Measurements from ENCODE around the gene FNDC3B.

Gene FNDC3B

GRCh38 chr3:172213200-172213599 is 173.8 kb downstream of the FNDC3B start:
- Histone ChIP-seq H3K4me1 (ENCODE audit: control insufficient read depth in 5 of 5, insufficient read depth in 5 of 5, low read length in 5 of 5) (peaks cover 0 to 38% (median 23%) of the 10 kb centered on the region in 5 donors), H3K36me3 (ENCODE audit: control insufficient read depth in 5 of 5, insufficient read depth in 5 of 5, low read length in 5 of 5) (peaks cover 0 to 6% (median 0%) of the 10 kb centered on the region in 5 donors), H3K9ac (ENCODE audit: low read length in 5 of 5) (no peak overlapping the region), H3K27ac (ENCODE audit: low read depth, low read length) (peak overlapping the region; percentile 15), H3K9me3 (ENCODE audit: control insufficient read depth in 5 of 5, low read length in 5 of 5) (no peaks in the 10 kb centered on the region), H3K4me3 (ENCODE audit: low read depth in 1 of 5, low read length in 5 of 5) (no peak overlapping the region), H3K27me3 (ENCODE audit: control insufficient read depth in 5 of 5, insufficient read depth in 4 of 5, low read length in 5 of 5) (no peaks in the 10 kb centered on the region)

DNA sequence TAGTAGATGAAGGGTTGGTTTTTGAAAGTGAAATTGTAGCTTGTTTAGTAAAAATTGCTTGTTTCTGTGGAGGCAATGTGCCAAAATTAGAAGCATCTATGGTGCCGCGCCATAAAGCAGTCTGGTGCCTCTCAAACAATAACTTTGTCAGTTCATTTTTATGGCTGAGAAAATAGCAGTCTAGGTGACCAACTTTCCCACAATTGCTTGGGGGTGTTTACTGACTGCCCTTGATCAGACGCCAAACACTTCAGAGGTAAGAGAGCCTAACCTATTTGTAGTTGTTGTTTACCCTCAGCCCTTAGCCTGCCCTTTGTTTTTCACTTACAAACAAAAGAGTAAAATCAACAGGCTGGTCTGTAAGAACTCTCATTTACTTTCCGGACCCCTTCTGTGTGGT is 174.5 kb downstream of the FNDC3B start:
- peak overlapping the region; percentile 15 for H3K27ac ChIP-seq (ENCODE audit: low read depth, low read length)
- H3K27me3 ChIP-seq (ENCODE audit: control insufficient read depth in 5 of 5, insufficient read depth in 4 of 5, low read length in 5 of 5), result no peaks in the 10 kb centered on the region
- peaks cover 0 to 42% (median 30%) of the 10 kb centered on the region in 5 donors for H3K4me1 ChIP-seq (ENCODE audit: control insufficient read depth in 5 of 5, insufficient read depth in 5 of 5, low read length in 5 of 5)
- H3K9me3 ChIP-seq (ENCODE audit: control insufficient read depth in 5 of 5, low read length in 5 of 5), result no peaks in the 10 kb centered on the region
- H3K36me3 ChIP-seq (ENCODE audit: control insufficient read depth in 5 of 5, insufficient read depth in 5 of 5, low read length in 5 of 5), result peaks cover 0 to 4% (median 0%) of the 10 kb centered on the region in 5 donors
- H3K9ac ChIP-seq (ENCODE audit: low read length in 5 of 5), result no peak overlapping the region
- no peak overlapping the region for H3K4me3 ChIP-seq (ENCODE audit: low read depth in 1 of 5, low read length in 5 of 5)

GRCh38 chr3:172216267-172216666 is 176.9 kb downstream of the FNDC3B start:
- Histone ChIP-seq H3K9me3 (ENCODE audit: control insufficient read depth in 5 of 5, low read length in 5 of 5) (no peaks in the 10 kb centered on the region), H3K4me1 (ENCODE audit: control insufficient read depth in 5 of 5, insufficient read depth in 5 of 5, low read length in 5 of 5) (peaks cover 0 to 44% (median 26%) of the 10 kb centered on the region in 5 donors), H3K27me3 (ENCODE audit: control insufficient read depth in 5 of 5, insufficient read depth in 4 of 5, low read length in 5 of 5) (no peaks in the 10 kb centered on the region)

GRCh38 chr3:172216911-172217310 is 177.5 kb downstream of the FNDC3B start:
- no peaks in the 10 kb centered on the region for H3K9me3 ChIP-seq (ENCODE audit: control insufficient read depth in 5 of 5, low read length in 5 of 5)
- H3K27ac ChIP-seq (ENCODE audit: low read depth, low read length), result no peak overlapping the region
- no peaks in the 10 kb centered on the region for H3K36me3 ChIP-seq (ENCODE audit: control insufficient read depth in 5 of 5, insufficient read depth in 5 of 5, low read length in 5 of 5)
- no peak overlapping the region for H3K4me3 ChIP-seq (ENCODE audit: low read depth in 1 of 5, low read length in 5 of 5)
- no peaks in the 10 kb centered on the region for H3K27me3 ChIP-seq (ENCODE audit: control insufficient read depth in 5 of 5, insufficient read depth in 4 of 5, low read length in 5 of 5)
- H3K4me1 ChIP-seq (ENCODE audit: control insufficient read depth in 5 of 5, insufficient read depth in 5 of 5, low read length in 5 of 5), result peaks cover 0 to 41% (median 28%) of the 10 kb centered on the region in 5 donors
- no peak overlapping the region for H3K9ac ChIP-seq (ENCODE audit: low read length in 5 of 5)

More at GRCh38 chr3:172216267-172216666, 176.9 kb downstream of the FNDC3B start:
- H3K36me3 ChIP-seq (ENCODE audit: control insufficient read depth in 5 of 5, insufficient read depth in 5 of 5, low read length in 5 of 5), result no peaks in the 10 kb centered on the region
- no peak overlapping the region for H3K9ac ChIP-seq (ENCODE audit: low read length in 5 of 5)
- no peak overlapping the region for H3K4me3 ChIP-seq (ENCODE audit: low read depth in 1 of 5, low read length in 5 of 5)
- H3K27ac ChIP-seq (ENCODE audit: low read depth, low read length), result no peak overlapping the region

DNA sequence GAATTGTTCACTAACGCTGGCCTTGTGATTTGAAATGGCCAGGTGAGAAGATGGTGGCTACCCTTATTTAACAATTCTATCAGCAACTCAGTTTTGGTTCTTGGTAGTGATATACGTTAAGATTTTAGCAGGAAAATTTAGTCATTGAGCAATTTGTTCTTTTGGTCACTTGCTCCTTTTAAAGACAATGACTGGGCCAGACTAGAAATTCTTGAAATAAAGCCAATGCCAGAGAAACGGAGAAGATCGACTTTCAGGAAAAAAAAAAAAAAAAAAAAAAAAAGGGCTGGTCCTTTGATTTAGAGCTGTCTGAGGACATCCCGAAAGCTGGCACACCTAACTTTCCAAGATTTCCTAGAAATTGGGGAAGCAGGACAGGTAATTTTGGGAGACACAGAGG is 178.5 kb downstream of the FNDC3B start:
- Histone ChIP-seq H3K27ac (ENCODE audit: low read depth, low read length) (no peak overlapping the region), H3K4me1 (ENCODE audit: control insufficient read depth in 5 of 5, insufficient read depth in 5 of 5, low read length in 5 of 5) (peaks cover 0 to 38% (median 28%) of the 10 kb centered on the region in 5 donors), H3K27me3 (ENCODE audit: control insufficient read depth in 5 of 5, insufficient read depth in 4 of 5, low read length in 5 of 5) (no peaks in the 10 kb centered on the region), H3K9ac (ENCODE audit: low read length in 5 of 5) (no peak overlapping the region), H3K36me3 (ENCODE audit: control insufficient read depth in 5 of 5, insufficient read depth in 5 of 5, low read length in 5 of 5) (no peaks in the 10 kb centered on the region), H3K4me3 (ENCODE audit: low read depth in 1 of 5, low read length in 5 of 5) (no peak overlapping the region), H3K9me3 (ENCODE audit: control insufficient read depth in 5 of 5, low read length in 5 of 5) (no peaks in the 10 kb centered on the region)

GRCh38 chr3:172218350-172219323 is 179.3 kb downstream of the FNDC3B start:
- H3K27ac ChIP-seq (ENCODE audit: low read depth, low read length), result no peak overlapping the region
- no peaks in the 10 kb centered on the region for H3K36me3 ChIP-seq (ENCODE audit: control insufficient read depth in 5 of 5, insufficient read depth in 5 of 5, low read length in 5 of 5)
- no peak overlapping the region for H3K9ac ChIP-seq (ENCODE audit: low read length in 5 of 5)
- H3K27me3 ChIP-seq (ENCODE audit: control insufficient read depth in 5 of 5, insufficient read depth in 4 of 5, low read length in 5 of 5), result no peaks in the 10 kb centered on the region
- H3K4me1 ChIP-seq (ENCODE audit: control insufficient read depth in 5 of 5, insufficient read depth in 5 of 5, low read length in 5 of 5), result peaks cover 0 to 33% (median 25%) of the 10 kb centered on the region in 5 donors
- H3K9me3 ChIP-seq (ENCODE audit: control insufficient read depth in 5 of 5, low read length in 5 of 5), result no peaks in the 10 kb centered on the region
- no peak overlapping the region for H3K4me3 ChIP-seq (ENCODE audit: low read depth in 1 of 5, low read length in 5 of 5)

DNA sequence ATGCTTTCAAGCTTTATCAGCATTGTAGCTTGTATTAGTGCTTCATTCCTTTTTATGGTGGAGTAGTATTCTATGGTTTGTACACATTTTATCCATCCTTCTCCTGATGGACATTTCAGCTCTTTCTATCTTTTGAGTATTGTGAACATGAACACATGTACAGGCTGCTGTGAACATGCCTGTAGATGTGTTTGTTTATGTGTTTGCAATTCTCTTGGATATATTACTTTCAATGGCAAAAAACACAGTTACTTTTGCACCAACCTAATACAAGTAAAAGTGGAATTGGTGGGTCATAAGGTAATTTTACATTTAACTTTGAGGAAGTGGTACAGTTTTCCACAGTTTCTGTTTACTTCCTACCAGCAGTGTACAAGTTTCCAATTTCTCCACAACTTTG is 180.4 kb downstream of the FNDC3B start:
- Histone ChIP-seq H3K4me1 (ENCODE audit: control insufficient read depth in 5 of 5, insufficient read depth in 5 of 5, low read length in 5 of 5) (peaks cover 0 to 33% (median 23%) of the 10 kb centered on the region in 5 donors), H3K9me3 (ENCODE audit: control insufficient read depth in 5 of 5, low read length in 5 of 5) (no peaks in the 10 kb centered on the region), H3K27ac (ENCODE audit: low read depth, low read length) (no peak overlapping the region), H3K36me3 (ENCODE audit: control insufficient read depth in 5 of 5, insufficient read depth in 5 of 5, low read length in 5 of 5) (no peaks in the 10 kb centered on the region), H3K4me3 (ENCODE audit: low read depth in 1 of 5, low read length in 5 of 5) (no peak overlapping the region), H3K9ac (ENCODE audit: low read length in 5 of 5) (no peak overlapping the region), H3K27me3 (ENCODE audit: control insufficient read depth in 5 of 5, insufficient read depth in 4 of 5, low read length in 5 of 5) (no peaks in the 10 kb centered on the region)

DNA sequence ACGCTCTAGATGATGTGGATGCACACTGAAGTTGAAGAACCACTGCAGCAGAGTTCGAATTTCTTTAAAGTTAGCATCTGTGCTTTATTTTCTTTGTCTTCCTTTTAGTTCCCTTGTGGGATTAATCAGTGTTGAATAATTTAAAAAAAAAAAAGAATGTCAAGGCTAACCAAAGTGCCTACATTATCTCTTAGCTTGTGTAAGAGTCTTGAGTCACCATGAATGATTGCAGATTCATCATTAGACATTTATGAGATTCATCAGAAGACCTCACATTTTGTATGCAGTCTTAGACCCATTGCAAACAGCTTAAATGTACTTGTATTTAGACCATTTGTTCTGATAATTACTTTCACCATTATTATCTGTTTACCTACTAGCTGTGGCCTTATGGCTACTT is 182.2 kb downstream of the FNDC3B start:
- H3K27me3 ChIP-seq (ENCODE audit: control insufficient read depth in 5 of 5, insufficient read depth in 4 of 5, low read length in 5 of 5), result no peaks in the 10 kb centered on the region
- H3K4me3 ChIP-seq (ENCODE audit: low read depth in 1 of 5, low read length in 5 of 5), result no peak overlapping the region
- H3K4me1 ChIP-seq (ENCODE audit: control insufficient read depth in 5 of 5, insufficient read depth in 5 of 5, low read length in 5 of 5), result peaks cover 0 to 33% (median 23%) of the 10 kb centered on the region in 5 donors
- no peak overlapping the region for H3K9ac ChIP-seq (ENCODE audit: low read length in 5 of 5)
- no peaks in the 10 kb centered on the region for H3K9me3 ChIP-seq (ENCODE audit: control insufficient read depth in 5 of 5, low read length in 5 of 5)
- H3K27ac ChIP-seq (ENCODE audit: low read depth, low read length), result peak overlapping the region; percentile 26
- no peaks in the 10 kb centered on the region for H3K36me3 ChIP-seq (ENCODE audit: control insufficient read depth in 5 of 5, insufficient read depth in 5 of 5, low read length in 5 of 5)

- Histone ChIP-seq H3K9ac (ENCODE audit: low read length in 5 of 5) (no peak overlapping the region), H3K9me3 (ENCODE audit: control insufficient read depth in 5 of 5, low read length in 5 of 5) (no peaks in the 10 kb centered on the region), H3K27ac (ENCODE audit: low read depth, low read length) (peak overlapping the region; percentile 26), H3K36me3 (ENCODE audit: control insufficient read depth in 5 of 5, insufficient read depth in 5 of 5, low read length in 5 of 5) (peaks cover 0 to 9% (median 5%) of the 10 kb centered on the region in 5 donors), H3K4me1 (ENCODE audit: control insufficient read depth in 5 of 5, insufficient read depth in 5 of 5, low read length in 5 of 5) (peaks cover 0 to 29% (median 22%) of the 10 kb centered on the region in 5 donors), H3K27me3 (ENCODE audit: control insufficient read depth in 5 of 5, insufficient read depth in 4 of 5, low read length in 5 of 5) (no peaks in the 10 kb centered on the region), H3K4me3 (ENCODE audit: low read depth in 1 of 5, low read length in 5 of 5) (no peak overlapping the region)
Observed at GRCh38 chr3:172222478-172223071, 183.2 kb downstream of the FNDC3B start.

GRCh38 chr3:172223870-172224269 is 184.5 kb downstream of the FNDC3B start:
- peaks cover 3 to 12% (median 10%) of the 10 kb centered on the region in 5 donors for H3K36me3 ChIP-seq (ENCODE audit: control insufficient read depth in 5 of 5, insufficient read depth in 5 of 5, low read length in 5 of 5)
- no peak overlapping the region for H3K4me3 ChIP-seq (ENCODE audit: low read depth in 1 of 5, low read length in 5 of 5)
- H3K9me3 ChIP-seq (ENCODE audit: control insufficient read depth in 5 of 5, low read length in 5 of 5), result no peaks in the 10 kb centered on the region
- H3K27ac ChIP-seq (ENCODE audit: low read depth, low read length), result no peak overlapping the region
- H3K9ac ChIP-seq (ENCODE audit: low read length in 5 of 5), result no peak overlapping the region
- H3K27me3 ChIP-seq (ENCODE audit: control insufficient read depth in 5 of 5, insufficient read depth in 4 of 5, low read length in 5 of 5), result no peaks in the 10 kb centered on the region
- peaks cover 0 to 16% (median 11%) of the 10 kb centered on the region in 5 donors for H3K4me1 ChIP-seq (ENCODE audit: control insufficient read depth in 5 of 5, insufficient read depth in 5 of 5, low read length in 5 of 5)
